Cardiac fibroblast (primary cell): ENCODE measurements around the gene TAOK1.

ENCODE experiments used
- DNase-seq, 2 donors: peaks; one replicate each; pipeline versions ENCODE4 v3.0.0 to v3.0.0-alpha.2; 2010; ENCODE audit warnings: low read depth in 2 of 2
- H3K4me3 ChIP-seq, 2 donors: replicated peaks in 1 of 2; 1 replicate in 1 of 2; 2 replicates in 1 of 2; pipeline ENCODE4 v1.5.1; 2011; ENCODE audit warnings: low read depth in 2 of 2, low read length in 2 of 2, mild to moderate bottlenecking in 2 of 2, moderate library complexity in 1 of 2
- TF ChIP-seq, protein P1 (sequence below): IDR thresholded peaks from one replicate; pipeline ENCODE4 v1.5.1; 2011; ENCODE audit warnings: low read depth, mild to moderate bottlenecking, low read length, inconsistent platforms

The TAOK1 gene

DNA sequence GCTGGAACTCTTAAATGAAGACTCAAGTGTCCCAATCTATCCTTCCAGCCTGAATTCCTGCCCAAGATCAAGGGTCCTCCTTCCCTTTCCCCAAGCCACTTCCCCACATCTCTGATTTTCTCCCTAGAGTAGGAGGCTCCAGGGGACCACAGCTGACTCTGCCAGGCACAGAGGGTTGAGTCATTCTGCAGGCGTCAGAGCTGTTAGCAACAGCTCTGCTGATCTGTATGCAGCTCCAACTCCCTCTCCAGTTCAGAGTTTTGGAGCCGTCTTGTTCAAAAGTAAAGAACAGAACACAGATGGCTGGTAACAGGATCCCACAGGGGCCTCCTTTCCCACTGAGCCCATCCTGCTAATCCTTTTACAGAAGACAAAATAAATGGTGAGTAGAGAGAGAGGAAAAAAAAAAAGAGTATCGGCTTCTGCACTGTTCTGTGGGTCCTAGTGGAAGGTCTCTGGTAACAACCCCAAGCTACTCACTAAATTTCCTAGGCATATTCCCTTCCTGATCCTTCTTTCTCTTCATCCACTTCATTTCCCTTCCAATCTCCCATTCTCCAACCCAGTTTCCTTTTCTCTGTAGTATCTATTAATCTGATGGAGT lies 13.4 kb upstream of the TAOK1 start:
- DNase-seq, result peak; percentile 76 to 91
- TF ChIP-seq, protein P1, sequence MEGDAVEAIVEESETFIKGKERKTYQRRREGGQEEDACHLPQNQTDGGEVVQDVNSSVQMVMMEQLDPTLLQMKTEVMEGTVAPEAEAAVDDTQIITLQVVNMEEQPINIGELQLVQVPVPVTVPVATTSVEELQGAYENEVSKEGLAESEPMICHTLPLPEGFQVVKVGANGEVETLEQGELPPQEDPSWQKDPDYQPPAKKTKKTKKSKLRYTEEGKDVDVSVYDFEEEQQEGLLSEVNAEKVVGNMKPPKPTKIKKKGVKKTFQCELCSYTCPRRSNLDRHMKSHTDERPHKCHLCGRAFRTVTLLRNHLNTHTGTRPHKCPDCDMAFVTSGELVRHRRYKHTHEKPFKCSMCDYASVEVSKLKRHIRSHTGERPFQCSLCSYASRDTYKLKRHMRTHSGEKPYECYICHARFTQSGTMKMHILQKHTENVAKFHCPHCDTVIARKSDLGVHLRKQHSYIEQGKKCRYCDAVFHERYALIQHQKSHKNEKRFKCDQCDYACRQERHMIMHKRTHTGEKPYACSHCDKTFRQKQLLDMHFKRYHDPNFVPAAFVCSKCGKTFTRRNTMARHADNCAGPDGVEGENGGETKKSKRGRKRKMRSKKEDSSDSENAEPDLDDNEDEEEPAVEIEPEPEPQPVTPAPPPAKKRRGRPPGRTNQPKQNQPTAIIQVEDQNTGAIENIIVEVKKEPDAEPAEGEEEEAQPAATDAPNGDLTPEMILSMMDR, result no peak

DNA sequence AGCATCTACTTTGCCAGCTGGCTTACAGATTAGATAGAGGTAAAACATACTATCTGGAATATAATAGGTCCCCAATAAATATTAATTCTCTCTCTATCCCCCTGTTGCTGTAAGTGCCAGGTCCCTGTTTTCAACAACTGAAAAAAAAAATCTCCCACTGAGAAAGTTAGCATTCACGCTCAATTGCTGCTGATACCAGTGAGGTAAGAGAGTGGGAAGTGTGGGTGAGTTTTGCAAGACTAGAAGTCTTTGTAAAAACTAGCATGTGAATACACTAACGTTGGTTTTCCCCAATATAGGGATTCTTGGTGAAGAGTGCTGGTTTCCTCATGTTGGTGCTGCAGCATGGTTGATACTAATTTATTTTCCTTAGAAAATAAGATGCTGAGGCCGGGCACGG lies 11.7 kb upstream of the TAOK1 start:
- no peak overlapping the region for H3K4me3 ChIP-seq
- no peak for DNase-seq
- TF ChIP-seq, protein P1, result no peak

More for the DNA sequence above, 13.4 kb upstream of the TAOK1 start:
- H3K4me3 ChIP-seq, result peak overlapping the region in 1 of 2 donors; percentile 8

DNA sequence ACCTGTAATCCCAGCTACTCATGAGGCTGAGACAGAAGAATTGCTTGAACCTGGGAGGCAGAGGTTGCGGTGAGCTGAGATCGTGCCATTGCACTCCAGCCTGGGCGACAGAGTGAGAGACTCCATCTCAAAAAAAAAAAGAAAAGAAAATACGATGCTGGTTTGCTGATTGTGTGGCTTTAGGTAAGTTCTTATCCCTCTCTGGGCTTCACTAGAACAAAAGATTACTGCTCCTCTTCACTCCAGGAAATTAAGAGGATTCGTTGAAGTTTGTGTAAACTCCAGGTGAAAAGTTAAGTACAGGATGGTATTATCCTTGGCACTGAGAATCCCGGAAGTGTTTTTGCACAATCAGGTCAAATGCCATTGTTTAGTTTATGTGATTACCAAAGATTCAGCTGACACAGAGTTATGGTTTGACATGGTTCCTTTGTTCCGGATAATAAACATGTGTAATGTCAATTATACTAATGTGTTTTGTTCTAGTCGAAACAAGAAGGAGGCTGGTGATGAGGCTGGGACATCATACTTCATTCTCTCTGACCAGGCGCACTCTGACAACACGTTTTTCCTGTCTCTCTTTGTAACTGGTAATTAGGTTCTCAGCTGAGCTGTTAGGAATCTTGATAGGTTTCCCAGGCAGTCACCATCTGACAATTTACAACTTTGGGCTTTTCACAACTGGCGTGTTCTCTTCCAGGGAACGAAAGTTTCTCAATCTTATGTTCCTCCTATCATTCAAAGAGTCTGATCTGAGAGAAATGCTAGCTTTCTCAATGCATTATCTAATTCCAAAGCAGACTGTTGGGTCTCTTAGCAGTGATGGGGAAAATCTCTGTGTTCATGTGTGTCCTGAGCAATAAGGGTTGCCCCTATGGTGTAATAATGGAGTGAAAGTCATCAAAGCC lies 10.8 kb upstream of the TAOK1 start:
- no peak overlapping the region for H3K4me3 ChIP-seq
- TF ChIP-seq, protein P1, result no peak
- peak in 1 of 2 donors; percentile 12 for DNase-seq

DNA sequence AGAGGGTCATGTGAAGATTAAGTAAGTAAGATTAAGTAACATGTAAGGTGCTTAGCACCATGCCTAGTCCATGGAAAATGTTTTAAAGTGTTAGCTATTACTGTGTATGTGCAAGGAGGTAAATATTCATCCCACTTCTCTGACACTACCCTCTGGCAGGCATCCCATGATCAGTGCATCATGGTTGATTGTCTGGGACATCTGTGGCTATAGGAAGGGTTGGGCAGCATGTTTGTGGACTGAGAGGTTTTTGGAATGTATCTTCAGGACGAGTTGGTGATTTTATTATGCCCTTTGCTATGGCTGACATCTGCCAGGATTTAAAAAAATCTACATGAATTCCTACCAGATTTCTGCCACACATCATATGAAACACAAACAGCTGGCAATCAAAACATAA lies 6.5 kb upstream of the TAOK1 start:
- DNase-seq, result peak in 1 of 2 donors; percentile 58

DNA sequence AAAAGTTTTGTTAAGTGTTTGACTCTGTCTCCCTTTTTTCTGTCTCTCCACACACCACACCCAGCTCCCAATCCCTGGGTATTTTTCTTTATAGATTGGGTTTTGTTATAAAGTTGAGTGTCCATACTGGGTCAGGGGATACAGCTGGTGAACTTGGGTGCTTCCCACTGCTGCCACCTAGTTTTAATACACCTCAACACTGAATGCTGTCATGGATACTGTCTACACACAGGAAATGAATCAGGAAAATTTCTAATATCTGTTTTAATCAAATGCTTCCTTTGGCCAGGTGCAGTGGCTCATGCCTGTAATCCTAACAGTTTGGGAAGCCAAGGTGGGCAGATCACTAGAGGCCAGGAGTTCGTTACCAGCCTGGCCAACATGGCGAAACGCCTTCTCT lies 5.3 kb upstream of the TAOK1 start:
- peak in 1 of 2 donors; percentile 21 for DNase-seq
- H3K4me3 ChIP-seq, result no peak overlapping the region
- TF ChIP-seq, protein P1, result no peak

More for the DNA sequence above, 6.5 kb upstream of the TAOK1 start:
- no peak overlapping the region for H3K4me3 ChIP-seq
- TF ChIP-seq, protein P1, result no peak

DNA sequence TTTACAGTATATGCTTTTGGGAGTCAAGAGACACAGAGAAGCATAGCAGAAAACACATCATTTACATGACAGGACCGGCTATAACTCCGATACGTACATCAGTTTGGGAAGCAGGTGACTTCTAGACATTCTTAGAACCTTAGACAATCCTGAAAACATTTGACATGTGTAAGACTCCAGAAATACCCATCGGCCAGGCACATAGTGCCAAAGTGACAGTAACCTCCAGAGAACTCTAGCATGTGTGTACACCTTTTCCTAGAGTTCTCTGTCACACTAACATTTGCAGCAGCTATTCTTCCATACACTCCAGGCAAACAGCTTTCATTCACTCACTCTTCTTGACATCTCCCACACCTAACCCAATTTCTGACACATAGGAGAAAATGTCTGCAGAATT lies 3.4 kb upstream of the TAOK1 start:
- TF ChIP-seq, protein P1, result no peak
- DNase-seq, result no peak
- no peak overlapping the region for H3K4me3 ChIP-seq
